ENCODE measurements around the gene ETHE1.

ETHE1 gene

DNA sequence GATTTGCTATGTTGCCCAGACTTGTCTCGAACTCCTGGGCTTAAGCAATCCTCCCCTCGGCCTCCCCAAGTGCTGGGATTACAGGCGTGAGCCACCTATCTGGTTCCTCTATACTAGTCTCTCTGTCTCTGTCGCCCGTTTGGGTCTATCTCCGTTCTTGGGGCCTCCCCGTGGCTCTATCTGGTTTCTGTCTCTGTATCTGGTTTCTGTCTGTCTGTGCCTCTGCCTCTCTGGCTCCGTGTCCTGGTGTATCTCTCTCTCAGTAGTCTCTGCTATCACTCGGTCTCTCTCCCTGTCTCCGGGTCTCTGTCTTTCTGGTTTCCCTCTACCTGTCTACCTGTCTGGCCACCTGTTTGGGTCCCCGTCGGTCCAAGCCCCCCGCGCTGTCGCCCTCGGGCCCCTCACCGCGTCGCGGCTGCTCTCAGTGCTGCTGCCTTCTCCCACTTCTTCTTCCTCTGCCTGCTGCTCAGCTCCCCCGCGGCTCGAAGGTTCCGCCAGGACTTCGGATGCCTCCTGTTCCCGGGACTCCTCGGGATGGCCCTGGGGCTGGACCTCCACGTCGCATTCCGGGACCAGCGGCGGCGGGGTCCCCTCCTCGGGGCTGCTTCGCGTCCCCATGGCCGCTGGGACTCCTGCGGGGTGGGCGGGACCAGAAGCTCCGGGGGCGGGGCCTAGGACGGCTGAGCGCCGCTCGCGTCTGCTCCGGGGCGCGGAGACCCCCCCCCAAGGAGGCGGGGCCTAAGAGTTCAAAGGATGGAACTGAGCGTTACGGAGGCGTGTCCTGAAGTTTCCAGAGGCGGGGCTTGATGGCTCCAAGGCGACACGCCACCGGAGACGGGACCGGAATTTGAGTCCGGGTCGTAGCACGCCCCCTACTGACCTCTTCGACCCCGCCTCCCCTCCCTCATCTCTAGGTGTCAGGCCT is 23.2 kb downstream of the ETHE1 start:
- H3K27me3 ChIP-seq (ENCODE audit: control insufficient read depth in 1 of 2, insufficient read depth in 1 of 2, low read length in 2 of 2): no peaks in the 10 kb centered on the region
- peak overlapping the region in 1 of 2 experiments; percentile 82 for H2BK12ac ChIP-seq (ENCODE audit: low read length in 2 of 2)
- H4K91ac ChIP-seq (ENCODE audit: low read length): peak overlapping the region; percentile 82
- no peak overlapping the region for H2BK120ac ChIP-seq (ENCODE audit: low read depth, low read length)
- DNase-seq: peak; percentile 93
- H3K36me3 ChIP-seq (ENCODE audit: control insufficient read depth in 1 of 2, insufficient read depth in 2 of 2, low read depth in 1 of 2, low read length in 2 of 2): peaks cover 10 to 25% of the 10 kb centered on the region in 2 experiments
- peak overlapping the region; percentile 71 to 96 for H3K4me3 ChIP-seq (ENCODE audit: insufficient read depth in 1 of 2, low read depth in 1 of 2, low read length in 2 of 2)
- H2BK15ac ChIP-seq (ENCODE audit: low read depth, poor library complexity, severe bottlenecking): peak overlapping the region; percentile 70
- H2AK5ac ChIP-seq (ENCODE audit: low read length, severe bottlenecking): no peak overlapping the region
- H3K27ac ChIP-seq (ENCODE audit: low read length, poor library complexity, severe bottlenecking): peak overlapping the region; percentile 36
- H2AFZ ChIP-seq (ENCODE audit: low read depth, low read length): peak overlapping the region; percentile 79
- WGBS: 2% methylated on average over 62 of the region's 64 CpGs
- H3K9ac ChIP-seq (ENCODE audit: low read length): peak overlapping the region; percentile 91
- H3K14ac ChIP-seq (ENCODE audit: low read length in 2 of 2): peak overlapping the region in 1 of 2 experiments; percentile 89
- H4K8ac ChIP-seq (ENCODE audit: low read length): peak overlapping the region; percentile 66
- no peaks in the 10 kb centered on the region for H3K9me3 ChIP-seq (ENCODE audit: control insufficient read depth, low read length)
- peaks cover 8% of the 10 kb centered on the region for H3K79me1 ChIP-seq (replicated peaks; ENCODE audit: low read length, poor library complexity, severe bottlenecking)
- H3K4me2 ChIP-seq (ENCODE audit: low read length, poor library complexity, severe bottlenecking): peak overlapping the region; percentile 98
- H3K4me1 ChIP-seq (ENCODE audit: control insufficient read depth, insufficient read depth, low read depth, low read length): peaks cover 12% of the 10 kb centered on the region
- no peak overlapping the region for H2BK5ac ChIP-seq (ENCODE audit: low read depth, low read length, poor library complexity, severe bottlenecking)
- H3K23ac ChIP-seq (ENCODE audit: low read length in 2 of 2): no peak overlapping the region
- H3K4ac ChIP-seq (ENCODE audit: low read depth in 1 of 2, low read length in 2 of 2): peak overlapping the region in 1 of 2 experiments; percentile 13
- peak overlapping the region; percentile 80 to 84 for H3K18ac ChIP-seq (ENCODE audit: low read depth in 1 of 2, low read length in 2 of 2)

DNA sequence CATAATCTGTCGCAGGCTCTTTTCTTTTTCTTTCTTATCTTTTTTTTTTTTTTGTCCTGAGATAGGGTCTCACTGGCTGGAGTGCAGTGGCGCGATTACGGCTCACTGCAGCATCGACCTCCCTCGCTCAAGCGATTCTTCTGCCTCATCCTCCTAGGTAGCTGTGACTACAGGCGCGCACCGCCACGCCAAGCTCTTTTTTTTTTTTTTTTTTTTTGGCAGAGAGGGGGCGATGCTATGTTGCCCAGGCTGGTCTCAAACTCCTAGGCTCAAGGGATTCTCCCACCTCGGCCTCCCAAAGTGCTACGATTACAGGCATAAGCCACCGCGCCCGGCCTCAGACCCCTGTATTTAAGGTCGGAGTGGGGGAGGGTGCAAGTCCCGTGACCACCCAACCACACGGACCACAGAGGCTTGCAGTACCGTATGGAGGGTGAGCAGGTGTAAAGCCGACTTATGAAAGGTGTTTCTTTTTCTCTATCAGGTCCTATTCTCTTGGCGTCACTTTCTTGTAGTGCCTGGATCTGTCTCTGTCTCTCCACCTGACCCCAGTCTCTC is 24.5 kb downstream of the ETHE1 start:
- peaks cover 9 to 18% of the 10 kb centered on the region in 2 experiments for H3K36me3 ChIP-seq (ENCODE audit: control insufficient read depth in 1 of 2, insufficient read depth in 2 of 2, low read depth in 1 of 2, low read length in 2 of 2)

DNA sequence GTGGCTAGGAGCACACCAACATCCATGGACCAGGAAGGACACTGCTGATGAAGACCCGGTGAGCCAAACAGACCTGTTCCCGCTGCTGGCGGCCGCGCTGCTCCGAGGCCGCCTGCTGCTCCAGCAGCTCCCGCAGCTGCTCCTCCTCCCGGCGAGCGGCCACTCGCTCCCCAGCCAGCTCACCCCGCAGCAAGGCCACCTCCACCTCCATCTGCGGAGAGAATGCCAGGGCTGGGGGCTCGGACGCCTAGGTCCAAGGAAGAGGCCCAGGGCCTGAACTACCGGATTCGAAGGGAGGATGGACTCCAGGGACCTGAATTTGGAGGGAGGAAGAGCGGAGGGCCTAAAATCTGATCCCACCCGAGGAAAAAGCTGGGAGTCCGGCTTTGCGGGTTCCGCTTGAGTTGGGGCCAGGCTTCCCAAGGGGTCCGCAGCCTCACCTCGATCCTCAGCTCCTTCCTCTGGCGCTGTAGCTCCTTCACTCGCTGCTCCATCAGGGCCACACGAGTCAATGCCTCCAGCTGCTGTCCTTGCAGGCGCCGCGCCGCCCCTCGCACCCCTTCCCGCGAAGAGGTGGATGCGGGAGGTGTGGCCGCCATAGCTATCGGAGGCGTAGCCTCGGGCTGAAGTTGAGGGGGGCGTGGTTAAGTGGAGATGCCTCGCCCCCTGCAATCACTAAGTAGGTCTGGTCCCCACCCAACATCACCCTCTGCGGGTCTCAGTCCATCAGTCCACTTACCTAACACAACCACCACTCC is 25.2 kb downstream of the ETHE1 start:
- no peak overlapping the region for H2AFZ ChIP-seq (ENCODE audit: low read depth, low read length)
- H3K18ac ChIP-seq (ENCODE audit: low read depth in 1 of 2, low read length in 2 of 2): peak overlapping the region in 1 of 2 experiments; percentile 24
- no peak overlapping the region for H3K14ac ChIP-seq (ENCODE audit: low read length in 2 of 2)
- 56% methylated on average over 35 of the region's 43 CpGs for WGBS
- H4K8ac ChIP-seq (ENCODE audit: low read length): peak overlapping the region; percentile 88
- no peak overlapping the region for H2BK5ac ChIP-seq (ENCODE audit: low read depth, low read length, poor library complexity, severe bottlenecking)
- H3K4me3 ChIP-seq (ENCODE audit: insufficient read depth in 1 of 2, low read depth in 1 of 2, low read length in 2 of 2): peak overlapping the region in 1 of 2 experiments; percentile 96
- H3K27me3 ChIP-seq (ENCODE audit: control insufficient read depth in 1 of 2, insufficient read depth in 1 of 2, low read length in 2 of 2): no peaks in the 10 kb centered on the region
- no peak overlapping the region for H3K9ac ChIP-seq (ENCODE audit: low read length)
- H3K36me3 ChIP-seq (ENCODE audit: control insufficient read depth in 1 of 2, insufficient read depth in 2 of 2, low read depth in 1 of 2, low read length in 2 of 2): peaks cover 15 to 24% of the 10 kb centered on the region in 2 experiments
- peak overlapping the region; percentile 25 for H4K91ac ChIP-seq (ENCODE audit: low read length)
- H2AK5ac ChIP-seq (ENCODE audit: low read length, severe bottlenecking): no peak overlapping the region
- H2BK12ac ChIP-seq (ENCODE audit: low read length in 2 of 2): no peak overlapping the region
- peak overlapping the region in 1 of 2 experiments; percentile 46 for H3K23ac ChIP-seq (ENCODE audit: low read length in 2 of 2)
- H3K9me3 ChIP-seq (ENCODE audit: control insufficient read depth, low read length): no peaks in the 10 kb centered on the region
- no peak overlapping the region for H2BK120ac ChIP-seq (ENCODE audit: low read depth, low read length)
- no peak for DNase-seq
- H3K79me1 ChIP-seq (replicated peaks; ENCODE audit: low read length, poor library complexity, severe bottlenecking): peaks cover 8% of the 10 kb centered on the region
- H3K4me2 ChIP-seq (ENCODE audit: low read length, poor library complexity, severe bottlenecking): no peak overlapping the region
- no peak overlapping the region for H2BK15ac ChIP-seq (ENCODE audit: low read depth, poor library complexity, severe bottlenecking)
- H3K4me1 ChIP-seq (ENCODE audit: control insufficient read depth, insufficient read depth, low read depth, low read length): peaks cover 12% of the 10 kb centered on the region
- H3K4ac ChIP-seq (ENCODE audit: low read depth in 1 of 2, low read length in 2 of 2): peak overlapping the region in 1 of 2 experiments; percentile 17
- no peak overlapping the region for H3K27ac ChIP-seq (ENCODE audit: low read length, poor library complexity, severe bottlenecking)

More for the DNA sequence above, 24.5 kb downstream of the ETHE1 start:
- Histone ChIP-seq H3K79me1 (replicated peaks; ENCODE audit: low read length, poor library complexity, severe bottlenecking) (peaks cover 8% of the 10 kb centered on the region), H4K91ac (ENCODE audit: low read length) (no peak overlapping the region), H3K23ac (ENCODE audit: low read length in 2 of 2) (no peak overlapping the region), H3K18ac (ENCODE audit: low read depth in 1 of 2, low read length in 2 of 2) (no peak overlapping the region), H2BK120ac (ENCODE audit: low read depth, low read length) (no peak overlapping the region), H3K4ac (ENCODE audit: low read depth in 1 of 2, low read length in 2 of 2) (no peak overlapping the region), H2BK15ac (ENCODE audit: low read depth, poor library complexity, severe bottlenecking) (no peak overlapping the region), H2BK5ac (ENCODE audit: low read depth, low read length, poor library complexity, severe bottlenecking) (no peak overlapping the region), H2AFZ (ENCODE audit: low read depth, low read length) (no peak overlapping the region), H3K4me3 (ENCODE audit: insufficient read depth in 1 of 2, low read depth in 1 of 2, low read length in 2 of 2) (peak overlapping the region in 1 of 2 experiments; percentile 96), H2BK12ac (ENCODE audit: low read length in 2 of 2) (peak overlapping the region in 1 of 2 experiments; percentile 64), H3K9ac (ENCODE audit: low read length) (peak overlapping the region; percentile 91), H3K4me1 (ENCODE audit: control insufficient read depth, insufficient read depth, low read depth, low read length) (peaks cover 12% of the 10 kb centered on the region), H3K9me3 (ENCODE audit: control insufficient read depth, low read length) (no peaks in the 10 kb centered on the region), H3K27me3 (ENCODE audit: control insufficient read depth in 1 of 2, insufficient read depth in 1 of 2, low read length in 2 of 2) (no peaks in the 10 kb centered on the region), H3K14ac (ENCODE audit: low read length in 2 of 2) (no peak overlapping the region), H3K27ac (ENCODE audit: low read length, poor library complexity, severe bottlenecking) (no peak overlapping the region), H4K8ac (ENCODE audit: low read length) (no peak overlapping the region), H2AK5ac (ENCODE audit: low read length, severe bottlenecking) (no peak overlapping the region), H3K4me2 (ENCODE audit: low read length, poor library complexity, severe bottlenecking) (no peak overlapping the region)
- WGBS: 89% methylated on average over 22 of the region's 23 CpGs
- no peak for DNase-seq
